Globus pallidus (tissue), 1 donor: ENCODE data around the gene RGS3.

ENCODE experiments used
- DNase-seq: peaks from one replicate; pipeline ENCODE4 v3.0.0-alpha.2; 2015; ENCODE audit warnings: low spot score

The RGS3 gene

DNA sequence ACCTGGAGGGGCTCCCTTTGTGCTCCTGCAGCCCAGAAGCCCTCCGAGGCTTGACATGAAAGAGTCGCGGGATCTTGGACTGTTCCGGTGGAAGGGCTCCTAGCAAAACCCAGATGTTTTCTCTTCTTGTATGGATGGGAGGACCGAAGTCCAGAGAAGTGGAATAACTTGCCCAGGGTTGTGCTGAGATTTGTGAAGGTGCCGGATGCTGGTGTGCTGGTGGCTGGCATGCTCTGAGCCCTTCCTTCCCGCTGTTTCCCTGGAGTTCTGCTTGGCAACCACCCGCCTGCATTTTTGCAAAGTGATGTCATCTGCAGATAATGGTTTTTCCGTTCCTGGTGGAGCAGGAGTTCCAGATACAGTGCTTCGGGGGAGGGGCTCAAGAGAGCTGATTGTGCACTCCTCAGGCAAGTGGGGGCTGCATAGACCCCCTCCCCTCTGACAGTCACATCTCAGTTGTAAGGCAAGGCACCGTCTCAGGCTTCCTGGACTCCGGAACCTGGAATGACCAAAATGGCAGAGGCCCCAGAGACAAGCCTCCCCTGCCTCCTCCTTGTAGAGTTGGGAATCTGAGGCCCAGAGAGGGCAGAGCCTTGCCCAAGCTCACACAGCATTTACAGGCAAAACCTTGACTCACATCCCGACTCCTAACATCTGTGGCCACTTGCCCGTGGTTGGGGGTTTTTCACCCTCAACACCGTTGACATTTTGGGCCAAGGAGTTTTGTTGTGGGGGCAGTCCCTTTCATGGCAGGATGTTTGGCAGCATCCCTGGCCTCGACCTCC is 157.0 kb downstream of the RGS3 start:
- no peak for DNase-seq

DNA sequence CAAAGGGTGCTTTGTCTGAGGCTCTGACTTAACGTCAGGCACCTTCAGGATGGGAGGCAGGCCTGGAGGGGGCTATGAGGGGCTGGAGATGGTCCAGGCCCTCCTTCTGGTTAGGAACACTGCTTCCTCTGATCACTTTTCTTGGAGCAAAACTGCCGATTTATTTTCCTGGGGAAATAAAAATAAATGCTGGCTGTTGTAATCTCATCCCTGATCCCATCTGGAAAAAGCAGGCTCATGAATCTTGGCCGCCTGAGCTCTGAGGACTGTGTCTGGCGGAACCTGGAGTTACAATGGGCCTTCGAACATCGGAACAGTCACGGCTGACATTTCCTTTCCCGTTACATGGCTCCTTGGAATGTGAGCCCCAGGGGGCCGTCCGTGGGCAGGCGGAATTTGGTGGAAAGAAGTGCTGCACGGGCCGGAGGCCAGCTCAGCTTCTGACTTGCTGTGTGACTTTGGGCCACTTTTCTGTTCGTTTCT is 157.8 kb downstream of the RGS3 start:
- DNase-seq = no peak

DNA sequence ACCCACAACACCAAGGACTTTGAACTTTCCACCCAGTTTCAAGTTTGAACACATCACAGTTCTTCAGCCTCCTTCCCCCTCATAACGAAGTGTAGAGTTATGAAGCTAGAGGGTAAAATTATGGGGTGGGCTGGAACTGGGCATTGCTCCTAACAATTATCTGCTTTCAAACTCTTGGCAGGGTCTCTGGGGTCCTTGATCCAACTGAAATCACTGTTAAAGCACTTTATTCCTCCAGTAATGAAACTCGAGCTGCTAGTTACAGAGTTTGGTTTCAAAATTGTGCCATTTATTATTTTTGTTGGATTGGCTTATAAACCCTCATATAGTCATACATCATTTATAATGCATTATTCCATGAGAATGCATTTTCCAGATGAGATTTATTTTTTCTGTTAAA is 158.5 kb downstream of the RGS3 start:
- DNase-seq = no peak

DNA sequence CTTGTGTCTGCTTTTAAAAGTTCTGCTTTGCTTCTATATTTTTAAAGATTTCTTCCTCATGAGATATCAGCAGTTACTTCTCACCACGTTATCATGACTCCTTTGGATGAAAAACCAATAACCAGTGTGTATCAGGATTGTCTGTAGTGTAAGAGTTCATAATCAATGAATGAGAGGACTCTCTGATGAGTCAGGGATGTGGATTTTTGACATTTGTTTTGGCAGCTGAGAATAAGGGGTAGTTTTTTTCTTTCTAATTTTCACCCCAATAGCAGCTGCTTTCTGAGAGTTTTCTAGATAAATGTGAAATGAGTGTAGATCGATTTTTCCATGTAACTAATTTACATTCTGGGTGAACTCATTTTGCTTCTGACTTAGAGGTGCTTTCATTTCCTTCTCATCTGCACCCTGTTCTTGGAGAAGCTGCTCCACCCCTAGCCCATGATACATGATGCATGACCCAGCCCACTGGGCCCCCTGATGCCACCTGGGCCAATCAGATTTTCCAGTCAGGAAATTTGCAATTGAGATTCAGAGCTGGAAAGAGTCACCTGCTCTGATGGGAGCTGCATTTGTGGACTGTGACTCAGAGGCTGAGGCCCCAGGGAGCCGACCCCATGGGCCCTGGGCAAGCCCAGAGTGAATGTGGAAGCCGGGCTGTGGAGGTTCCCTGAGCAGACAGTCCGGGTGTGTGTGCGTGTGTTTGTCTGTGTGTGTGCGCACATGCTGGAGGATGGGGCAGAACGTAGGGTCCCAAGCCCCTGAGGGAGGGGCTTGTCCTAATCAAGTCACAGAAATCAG is 159.3 kb downstream of the RGS3 start:
- DNase-seq = no peak

DNA sequence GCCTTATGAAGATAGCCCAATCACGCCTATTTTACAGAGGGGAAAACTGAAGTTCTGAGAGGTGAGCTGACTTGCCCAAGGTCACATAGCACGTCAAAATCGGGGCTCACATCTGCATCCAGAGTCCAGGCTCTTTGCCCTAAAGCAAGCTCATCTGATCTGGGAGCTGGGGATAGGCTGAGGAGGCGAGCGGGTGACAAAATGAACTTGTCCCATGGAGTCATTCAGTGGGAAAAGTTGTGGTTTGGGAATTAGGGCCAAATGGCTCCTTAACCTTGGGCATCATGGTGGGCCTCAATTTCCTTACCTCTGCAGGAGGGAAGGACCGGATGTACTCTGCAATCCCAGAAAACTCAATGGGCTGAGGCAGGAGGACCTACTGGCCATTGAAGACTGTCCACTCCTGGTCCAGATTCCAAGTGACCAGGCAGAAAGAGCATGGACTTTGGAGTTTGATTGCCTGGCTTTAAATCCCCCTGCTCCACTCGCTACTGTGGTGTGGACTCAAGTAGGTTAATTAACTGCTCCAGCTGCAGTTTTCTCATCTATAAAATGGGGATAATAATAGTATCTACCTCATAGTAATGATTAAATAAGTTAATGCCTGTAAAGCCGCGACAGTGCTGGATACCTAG is 160.4 kb downstream of the RGS3 start:
- no peak for DNase-seq

DNA sequence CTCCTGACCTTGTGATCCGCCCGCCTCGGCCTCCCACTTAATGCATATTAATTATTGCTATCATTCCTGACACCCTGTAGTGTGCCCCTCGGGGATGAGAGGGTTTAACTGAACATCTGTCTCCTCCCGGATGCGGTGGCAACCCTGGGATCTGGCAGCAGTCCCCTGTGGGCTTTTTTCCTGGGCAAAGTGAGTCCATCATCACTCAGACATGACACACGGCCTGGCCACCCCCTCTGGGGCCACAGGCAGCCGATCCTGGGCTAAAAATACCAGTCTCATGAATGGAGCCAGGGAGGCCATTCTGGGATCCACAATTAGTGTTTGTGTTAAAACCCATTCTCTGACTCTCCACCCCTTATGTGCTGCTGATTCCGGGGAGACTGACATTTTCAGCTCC is 161.2 kb downstream of the RGS3 start:
- no peak for DNase-seq

DNA sequence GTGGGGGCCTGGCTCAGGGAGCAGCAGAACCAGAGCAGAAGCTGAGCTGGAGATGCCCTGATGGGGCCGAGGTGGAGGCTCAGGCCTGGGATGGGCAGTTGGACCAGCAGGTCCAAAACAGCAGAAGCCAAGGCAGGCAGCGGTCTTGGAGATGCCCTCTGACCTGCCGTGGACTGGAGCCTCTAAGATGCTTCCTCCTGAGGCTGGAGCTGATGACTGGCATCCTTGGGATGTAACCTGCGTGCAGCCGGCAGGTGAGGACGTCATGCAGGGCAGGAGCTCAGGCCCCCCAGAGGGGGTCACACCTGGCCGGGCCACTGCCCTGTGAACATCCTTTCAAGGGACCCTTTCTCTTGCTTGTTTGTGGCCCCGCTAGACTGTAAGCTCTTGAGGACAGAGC is 162.0 kb downstream of the RGS3 start:
- no peak for DNase-seq

DNA sequence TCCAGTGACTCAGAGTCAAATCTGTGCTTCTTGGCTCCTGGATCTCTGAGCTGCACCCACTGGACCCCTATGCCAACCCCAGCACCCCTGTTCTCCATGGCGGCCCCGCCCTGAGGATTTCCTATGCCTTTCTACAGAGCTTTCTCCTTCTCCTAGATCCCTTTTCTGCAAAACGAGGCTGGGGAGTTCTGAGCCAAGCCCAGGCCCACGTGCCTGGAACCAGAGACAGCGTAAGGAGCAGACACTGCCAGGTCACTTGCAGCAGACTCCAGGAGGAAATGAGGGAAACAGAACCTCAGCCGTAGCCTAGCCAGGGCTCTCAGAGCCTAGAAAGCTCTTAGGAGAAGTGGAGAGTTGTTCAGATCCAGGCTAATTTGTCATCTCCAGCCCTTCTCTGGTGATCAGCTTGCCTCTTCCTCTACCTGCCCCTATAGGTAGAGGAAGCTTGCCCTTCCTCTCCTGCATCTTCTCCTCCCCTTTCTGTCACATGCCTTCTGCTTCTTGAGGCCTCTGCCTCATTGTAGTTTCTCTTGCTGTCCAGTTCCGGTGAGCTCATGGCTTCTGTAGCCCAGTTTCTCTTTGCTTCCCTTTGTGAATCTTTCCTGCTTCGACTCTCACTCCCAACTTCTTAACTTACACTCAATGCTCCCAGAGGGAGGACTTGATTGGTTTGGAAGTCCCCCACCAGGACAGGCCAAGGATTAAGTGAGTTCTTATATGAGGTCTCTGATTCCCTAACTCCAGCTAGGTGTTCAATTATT is 163.4 kb downstream of the RGS3 start:
- DNase-seq = no peak

DNA sequence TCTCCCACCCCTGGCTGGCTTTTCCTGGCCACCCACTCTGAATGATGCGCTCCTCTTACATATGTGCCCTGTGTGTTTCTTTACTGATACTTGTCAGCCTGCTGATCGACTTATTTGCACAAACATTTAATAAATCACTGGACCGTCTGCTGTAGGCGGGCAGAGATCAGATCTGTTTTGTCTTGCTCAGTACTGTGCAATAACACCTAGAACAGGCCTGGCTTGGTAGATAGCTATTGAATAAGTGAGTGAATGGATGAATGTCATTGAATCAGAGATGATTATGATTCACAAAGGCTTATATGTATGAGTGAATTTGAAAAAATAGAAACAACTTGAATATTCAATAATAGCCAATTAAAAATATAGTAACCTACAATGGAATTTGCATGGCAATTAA is 165.1 kb downstream of the RGS3 start:
- DNase-seq = no peak

DNA sequence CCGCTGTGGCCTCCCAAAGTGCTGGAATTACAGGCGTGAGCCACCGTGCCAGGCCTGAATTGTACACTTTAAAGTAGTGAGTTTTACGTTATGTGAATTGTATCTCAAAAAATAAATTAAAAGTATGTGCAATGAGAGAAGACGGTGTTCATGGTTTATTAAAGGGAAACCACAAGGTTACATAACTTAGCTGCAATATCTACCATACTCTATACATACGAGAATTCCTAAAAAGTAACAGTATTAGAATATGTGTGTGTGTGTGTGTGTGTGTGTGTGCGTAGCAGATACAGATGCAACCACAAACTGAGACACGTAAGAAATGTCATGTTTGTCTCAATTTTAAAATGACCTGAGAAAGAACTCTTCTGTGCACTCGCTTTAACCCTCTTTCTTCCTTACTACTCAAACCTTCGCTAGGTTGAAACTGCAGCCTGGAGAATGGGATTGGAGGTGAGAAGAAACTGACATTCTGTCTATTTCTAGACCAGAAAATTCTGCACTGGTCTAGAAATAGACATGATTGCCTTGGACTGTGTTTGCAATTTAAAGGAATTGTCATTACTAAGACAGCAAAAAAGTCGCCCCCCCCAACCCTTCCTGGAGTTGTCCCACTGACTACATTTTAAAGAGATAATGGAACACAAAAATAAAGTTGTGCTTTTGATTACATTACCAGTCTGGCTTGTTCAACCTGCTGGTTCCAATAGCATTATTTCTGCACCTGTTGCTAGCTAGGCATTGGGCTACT is 167.0 kb downstream of the RGS3 start:
- DNase-seq = no peak

DNA sequence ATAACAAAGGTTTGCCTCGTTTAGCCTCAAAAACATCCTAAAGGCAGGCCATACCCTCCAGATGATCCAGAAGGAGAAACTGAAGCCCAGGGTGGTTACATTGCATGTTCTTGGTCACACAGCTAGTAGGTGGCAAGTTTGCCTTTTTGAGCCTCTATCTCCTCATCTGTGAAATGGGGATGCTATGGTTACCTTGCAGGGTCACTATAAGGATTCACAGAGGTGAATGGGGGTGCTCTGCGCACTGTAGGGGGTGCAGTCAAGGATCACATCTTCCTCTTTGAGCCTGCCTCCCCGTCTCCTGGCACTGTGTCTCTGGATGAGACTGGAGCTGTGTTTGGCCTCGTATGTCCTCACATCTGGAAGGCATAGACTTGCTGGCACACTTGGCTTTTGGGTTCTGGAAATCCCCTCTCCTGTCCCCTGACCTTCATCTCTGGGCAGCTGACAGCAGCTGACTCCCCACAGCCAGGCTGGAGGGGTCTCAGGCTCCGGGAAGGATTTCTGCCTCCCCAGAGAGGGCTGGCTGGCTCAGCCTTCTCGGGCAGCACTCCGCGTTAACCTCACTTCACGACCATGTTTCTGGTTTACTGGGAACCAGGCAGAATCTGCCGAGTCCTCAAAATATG is 167.7 kb downstream of the RGS3 start:
- no peak for DNase-seq

DNA sequence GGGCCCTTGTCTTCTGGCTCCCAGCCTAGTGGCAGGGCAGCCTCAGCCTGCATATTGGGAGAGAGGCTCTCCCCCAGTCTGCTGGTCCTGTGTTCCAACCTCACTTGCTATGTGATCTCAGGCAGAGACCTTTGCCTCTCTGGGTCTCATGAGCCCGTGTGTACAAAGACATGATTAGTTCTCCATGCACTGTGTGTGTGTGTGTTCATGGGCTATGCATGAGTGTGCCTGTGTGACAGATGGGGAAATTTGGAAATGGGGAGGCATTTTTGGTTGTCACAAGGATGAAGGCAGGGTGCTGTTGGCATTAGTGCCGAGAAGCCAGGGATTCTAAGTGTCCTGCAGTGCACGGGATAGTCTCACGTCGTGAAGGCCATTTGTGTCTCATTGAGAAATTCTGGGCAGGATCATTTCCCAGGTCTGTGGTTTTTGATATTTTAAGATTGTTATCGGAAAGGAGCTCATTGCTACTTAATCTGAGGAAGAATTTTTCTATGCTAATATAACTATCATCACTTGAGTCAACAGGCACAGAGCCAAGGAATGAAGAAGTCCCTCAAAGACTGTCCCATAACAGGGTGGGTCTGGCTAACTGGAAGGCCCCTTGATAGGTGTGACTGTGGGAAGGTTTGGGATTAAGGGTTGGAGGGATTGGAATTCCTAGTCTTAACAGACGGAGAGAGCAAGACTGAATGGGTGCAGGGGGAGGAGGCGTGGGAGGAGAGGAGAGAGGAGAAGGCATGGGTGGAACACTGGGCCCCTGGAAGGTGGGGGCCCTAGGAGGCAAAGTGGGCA is 168.5 kb downstream of the RGS3 start:
- no peak for DNase-seq

DNA sequence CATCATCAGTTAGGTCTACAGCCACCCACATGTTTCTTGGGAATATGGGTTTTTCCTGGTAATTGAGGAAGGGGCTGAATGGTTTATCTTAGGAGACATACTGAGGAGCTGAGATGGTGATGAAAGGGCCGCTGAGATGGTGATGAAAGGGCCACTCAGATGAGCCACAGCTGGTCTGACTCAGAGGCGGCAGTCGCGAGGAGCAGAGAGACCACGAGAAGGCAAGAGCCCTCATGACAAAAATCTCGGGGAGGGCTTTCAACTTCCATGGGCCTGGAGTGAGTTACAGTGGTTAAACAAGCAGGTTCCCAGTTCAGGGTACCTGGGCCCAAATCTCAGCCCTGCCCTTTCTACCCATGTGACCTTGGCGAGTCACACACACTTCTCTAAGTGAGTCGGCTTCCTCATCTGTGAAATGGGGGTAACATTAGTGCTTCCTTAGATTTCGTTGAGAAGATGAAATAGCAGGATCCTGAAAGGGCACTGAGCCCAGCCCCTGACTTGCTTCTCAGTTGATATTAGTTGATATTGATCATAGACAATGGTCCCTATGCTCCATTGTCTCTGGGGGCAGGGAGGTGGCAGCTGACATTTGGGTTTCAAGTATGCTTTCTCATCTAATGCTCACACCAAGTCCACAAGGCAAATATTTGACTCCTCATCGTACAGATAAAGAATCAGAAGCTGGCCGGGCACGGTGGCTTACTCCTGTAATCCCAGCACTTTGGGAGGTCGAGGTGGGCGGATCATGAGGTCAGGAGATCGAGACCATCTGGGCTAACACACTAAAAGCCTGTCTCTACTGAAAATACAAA is 169.5 kb downstream of the RGS3 start:
- DNase-seq = no peak

DNA sequence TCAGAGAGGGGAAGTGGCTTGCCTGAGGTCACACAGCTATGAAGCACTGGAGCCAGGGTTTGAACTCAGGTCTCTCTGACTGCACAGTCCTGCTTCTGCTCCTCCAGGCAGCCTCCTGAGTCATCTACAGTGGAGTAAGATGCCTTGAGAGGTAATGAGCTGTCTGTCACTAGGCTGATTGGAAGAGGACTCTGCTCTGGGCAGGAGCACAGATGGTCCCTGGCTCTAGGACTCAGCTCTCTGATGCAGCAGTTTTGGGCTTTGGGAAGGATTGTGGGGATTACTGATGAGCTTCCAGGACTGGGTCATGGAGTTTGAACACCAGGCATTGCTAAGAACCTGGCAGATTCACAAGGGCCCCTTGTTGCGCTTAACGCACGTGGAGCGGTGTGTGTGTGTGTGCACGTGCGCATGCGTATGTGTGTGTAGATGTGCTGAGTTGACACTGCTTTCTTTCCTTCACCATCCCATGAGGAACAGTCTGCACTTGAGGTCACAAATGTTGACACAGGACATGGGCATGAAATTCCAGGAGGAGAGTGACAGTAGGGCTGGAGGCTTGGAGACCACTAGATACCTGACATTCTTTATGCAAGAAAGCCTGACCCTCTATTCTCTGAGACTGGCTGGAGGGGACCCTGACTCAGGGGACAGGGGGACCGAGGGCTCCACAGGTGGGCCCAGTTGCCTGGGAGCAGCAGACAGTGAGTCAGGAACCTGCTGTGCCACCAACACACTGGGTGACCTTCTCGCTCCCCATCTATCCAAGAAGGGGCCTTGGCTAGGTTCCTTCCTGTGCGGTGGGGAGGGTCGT is 170.5 kb downstream of the RGS3 start:
- DNase-seq = no peak

DNA sequence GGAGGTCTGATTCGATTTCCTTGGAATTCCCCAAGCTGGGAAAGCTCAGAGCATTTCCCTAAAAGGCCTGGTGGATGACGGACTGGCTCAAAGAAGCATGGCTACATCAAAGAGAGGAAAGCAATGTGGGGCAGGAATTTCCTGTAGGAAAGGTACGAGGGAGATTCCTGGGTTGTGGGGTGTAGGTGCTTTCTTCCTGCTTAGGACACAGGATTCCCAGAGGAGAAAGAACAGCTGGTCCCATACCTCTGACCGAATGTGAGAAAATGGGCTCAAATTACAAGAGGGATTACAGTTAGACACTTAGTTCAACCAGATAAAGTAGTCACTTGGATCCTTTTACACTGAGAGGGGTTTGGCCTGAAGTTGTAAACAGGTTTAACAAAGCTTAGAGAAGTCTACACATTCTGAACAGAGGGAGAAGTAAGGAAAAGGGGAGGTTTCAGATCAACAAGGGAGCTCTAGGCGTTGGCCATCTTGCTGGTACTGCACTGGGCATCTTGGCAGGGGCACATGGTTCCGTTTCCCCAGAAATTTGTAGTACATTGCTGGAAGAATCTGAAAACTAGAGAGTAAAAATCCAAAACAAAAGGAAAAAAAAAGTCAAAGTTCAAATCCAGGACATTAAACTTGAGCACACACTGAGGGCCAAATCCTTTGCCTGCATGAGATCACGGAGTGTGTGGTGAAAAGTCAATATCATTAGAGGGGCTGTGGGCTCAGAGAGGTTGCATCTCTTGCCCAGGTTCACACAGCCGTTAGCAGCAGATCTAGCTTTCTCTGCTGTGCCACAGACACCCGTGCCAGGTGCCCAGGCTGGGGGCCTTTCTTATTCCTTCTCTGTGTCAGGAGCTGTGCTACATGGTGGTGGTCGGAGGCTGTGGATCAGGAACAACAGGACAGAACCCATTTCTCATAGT is 171.3 kb downstream of the RGS3 start:
- DNase-seq = no peak

DNA sequence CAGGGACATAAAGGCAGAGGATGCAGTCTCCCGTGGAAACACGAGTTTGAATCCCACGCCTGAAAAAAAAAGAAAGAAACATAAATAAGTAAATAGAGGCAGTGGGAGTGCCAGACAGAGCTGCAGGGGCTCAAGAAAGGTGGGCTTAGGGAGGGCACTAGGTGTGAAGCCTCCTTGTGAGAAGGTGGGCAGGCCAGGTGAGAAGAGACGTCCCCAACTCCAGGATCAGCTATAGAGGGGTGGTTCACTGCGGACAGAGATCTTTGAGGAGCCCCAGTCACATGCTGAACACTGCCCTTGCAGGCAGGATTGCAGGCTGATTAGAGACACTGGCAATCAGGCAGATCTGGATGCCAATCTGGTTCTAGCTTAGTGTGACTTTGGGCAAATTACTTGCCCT is 172.1 kb downstream of the RGS3 start:
- DNase-seq = no peak

DNA sequence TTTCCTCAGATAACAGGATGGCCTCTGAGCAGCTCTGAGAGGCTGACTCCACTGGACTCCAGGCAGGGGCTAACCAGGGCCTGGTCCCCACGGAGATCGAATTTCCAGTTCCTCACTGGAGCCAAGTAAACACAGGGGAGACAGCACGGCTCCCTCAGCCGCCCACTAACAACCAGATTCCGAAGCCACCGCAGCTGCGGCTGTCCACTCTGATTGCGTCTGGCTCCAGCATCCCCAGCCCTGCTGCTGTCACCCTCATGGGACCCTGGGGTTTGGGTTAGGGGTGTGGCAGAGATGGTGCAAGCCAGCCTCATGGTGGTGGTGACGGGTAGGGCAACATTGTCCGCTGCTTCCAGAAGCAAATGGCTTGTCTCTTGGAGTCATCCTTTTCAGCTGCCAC is 172.6 kb downstream of the RGS3 start:
- no peak for DNase-seq
